CMK (cell line): ENCODE results near the gene WDFY4.

Experiments used
- DNase-seq: peaks from one replicate; pipeline ENCODE4 v3.0.0-alpha.2; 2010; ENCODE audit warnings: low read depth

Gene WDFY4

GRCh38 chr10:48880016-48880705, 195.5 kb downstream of the WDFY4 start:
- DNase-seq = no peak

- no peak for DNase-seq
Observed at GRCh38 chr10:48881937-48882336, 197.3 kb downstream of the WDFY4 start.

GRCh38 chr10:48882881-48883280, 198.2 kb downstream of the WDFY4 start:
- no peak for DNase-seq

GRCh38 chr10:48883701-48884100, 199.0 kb downstream of the WDFY4 start:
- DNase-seq = no peak

- DNase-seq = no peak
Observed at GRCh38 chr10:48884179-48885045, 199.7 kb downstream of the WDFY4 start.

GRCh38 chr10:48885376-48885775, 200.7 kb downstream of the WDFY4 start:
- DNase-seq = peak; percentile 4

GRCh38 chr10:48887982-48888381, 203.3 kb downstream of the WDFY4 start:
- DNase-seq = no peak

- no peak for DNase-seq
Observed at GRCh38 chr10:48890888-48891850, 206.5 kb downstream of the WDFY4 start.

GRCh38 chr10:48894911-48895802, 210.5 kb downstream of the WDFY4 start:
- DNase-seq = no peak

- no peak for DNase-seq
Observed at GRCh38 chr10:48895803-48896195, 211.1 kb downstream of the WDFY4 start.

GRCh38 chr10:48896756-48897440, 212.2 kb downstream of the WDFY4 start:
- DNase-seq = no peak

GRCh38 chr10:48897441-48897790, 212.7 kb downstream of the WDFY4 start:
- DNase-seq = no peak

- DNase-seq = no peak
Observed at GRCh38 chr10:48898426-48898825, 213.8 kb downstream of the WDFY4 start.

- no peak for DNase-seq
Observed at GRCh38 chr10:48899781-48900180, 215.1 kb downstream of the WDFY4 start.

GRCh38 chr10:48900371-48900801, 215.7 kb downstream of the WDFY4 start:
- peak; percentile 26 for DNase-seq

- DNase-seq = no peak
Observed at GRCh38 chr10:48901319-48901718, 216.6 kb downstream of the WDFY4 start.

- DNase-seq = no peak
Observed at GRCh38 chr10:48902096-48902495, 217.4 kb downstream of the WDFY4 start.

- no peak for DNase-seq
Observed at GRCh38 chr10:48903151-48903550, 218.5 kb downstream of the WDFY4 start.

- no peak for DNase-seq
Observed at GRCh38 chr10:48904861-48905260, 220.2 kb downstream of the WDFY4 start.

GRCh38 chr10:48905311-48905710, 220.6 kb downstream of the WDFY4 start:
- DNase-seq = no peak

- DNase-seq = no peak
Observed at GRCh38 chr10:48906841-48907240, 222.2 kb downstream of the WDFY4 start.
